HCT116 (cell line): Measurements from ENCODE around the gene CFAP410.

Source experiments
- CEBPB ChIP-seq: IDR thresholded peaks from 2 replicates; pipeline ENCODE4 v1.6.1; 2012; ENCODE audit warnings: low read depth
- EZH2 ChIP-seq: fragments of 200-600 bp; sonication (generic); IDR thresholded peaks from 2 replicates; pipeline ENCODE4 v1.6.1; 2017; ENCODE audit warnings: antibody characterized with exemption, mixed run types
- EZH2phosphoT487 ChIP-seq: fragments of 200-600 bp; IDR thresholded peaks from 2 replicates; pipeline ENCODE4 v1.6.1; 2018; ENCODE audit warnings: antibody characterized with exemption, borderline replicate concordance
- JUND ChIP-seq: IDR thresholded peaks from 2 replicates; pipeline ENCODE4 v1.6.1; 2012
- MAX ChIP-seq: IDR thresholded peaks from 2 replicates; pipeline ENCODE4 v1.6.1; 2012
- POLR2AphosphoS5 ChIP-seq: IDR thresholded peaks from 2 replicates; pipeline ENCODE4 v1.6.1; 2011; ENCODE audit warnings: mild to moderate bottlenecking, low read depth, low read length, moderate library complexity
- REST ChIP-seq: IDR thresholded peaks from 2 replicates; pipeline ENCODE4 v1.6.1; 2012; ENCODE audit warnings: low read depth
- ZNF274 ChIP-seq: fragments of 200-500 bp; sonication (Bioruptor generic); IDR thresholded peaks from 2 replicates; pipeline ENCODE4 v1.6.1; 2014; ENCODE audit warnings: mild to moderate bottlenecking, low read depth, low read length, inconsistent platforms
- TF ChIP-seq, protein P1 (sequence below), 3 experiments: fragments of 200-600 bp in 1 of 3; sonication (generic) in 1 of 3; IDR thresholded peaks in 2 of 3; conservative IDR thresholded peaks in 1 of 3; 2 replicates each; pipeline ENCODE4 v1.5.1; 2012 to 2017; ENCODE audit warnings: low read depth in 2 of 3, low read length in 2 of 3, antibody characterized with exemption in 1 of 3, borderline replicate concordance in 1 of 3, control low read depth in 1 of 3, mild to moderate bottlenecking in 1 of 3, mixed read lengths in 1 of 3, mixed run types in 1 of 3, moderate library complexity in 1 of 3; ENCODE audit not compliant: insufficient read depth in 1 of 3

- TF ChIP-seq, protein P1, sequence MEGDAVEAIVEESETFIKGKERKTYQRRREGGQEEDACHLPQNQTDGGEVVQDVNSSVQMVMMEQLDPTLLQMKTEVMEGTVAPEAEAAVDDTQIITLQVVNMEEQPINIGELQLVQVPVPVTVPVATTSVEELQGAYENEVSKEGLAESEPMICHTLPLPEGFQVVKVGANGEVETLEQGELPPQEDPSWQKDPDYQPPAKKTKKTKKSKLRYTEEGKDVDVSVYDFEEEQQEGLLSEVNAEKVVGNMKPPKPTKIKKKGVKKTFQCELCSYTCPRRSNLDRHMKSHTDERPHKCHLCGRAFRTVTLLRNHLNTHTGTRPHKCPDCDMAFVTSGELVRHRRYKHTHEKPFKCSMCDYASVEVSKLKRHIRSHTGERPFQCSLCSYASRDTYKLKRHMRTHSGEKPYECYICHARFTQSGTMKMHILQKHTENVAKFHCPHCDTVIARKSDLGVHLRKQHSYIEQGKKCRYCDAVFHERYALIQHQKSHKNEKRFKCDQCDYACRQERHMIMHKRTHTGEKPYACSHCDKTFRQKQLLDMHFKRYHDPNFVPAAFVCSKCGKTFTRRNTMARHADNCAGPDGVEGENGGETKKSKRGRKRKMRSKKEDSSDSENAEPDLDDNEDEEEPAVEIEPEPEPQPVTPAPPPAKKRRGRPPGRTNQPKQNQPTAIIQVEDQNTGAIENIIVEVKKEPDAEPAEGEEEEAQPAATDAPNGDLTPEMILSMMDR (IDR thresholded peaks at IDR 0.05 in 2 of 3, conservative IDR thresholded peaks at IDR 0.05 in 1 of 3; ENCODE audit: borderline replicate concordance in 1 of 3, insufficient read depth in 1 of 3, low read depth in 2 of 3, low read length in 2 of 3): no peak
- TF ChIP-seq JUND: no peak
- TF ChIP-seq POLR2AphosphoS5: no peak
- TF ChIP-seq REST: no peak
- TF ChIP-seq EZH2: no peak
- no peak for TF ChIP-seq EZH2phosphoT487
- TF ChIP-seq MAX: no peak
- no peak for TF ChIP-seq CEBPB
- TF ChIP-seq ZNF274: no peak
Measured at GRCh38 chr21:44282370-44282769, 56.8 kb downstream of the CFAP410 start.
